Breast epithelium (tissue), 3 donors: ENCODE measurements around the gene ACOT12.

Experiments
- CTCF ChIP-seq, 3 donors: fragments of 450-650 bp; IDR thresholded peaks; one replicate each; pipeline ENCODE4 v1.5.1; 2016 to 2017; ENCODE audit warnings: antibody characterized with exemption in 3 of 3, mild to moderate bottlenecking in 3 of 3, moderate library complexity in 3 of 3
- POLR2A ChIP-seq: fragments of 450-650 bp; IDR thresholded peaks from one replicate; pipeline ENCODE4 v1.6.1; 2016; ENCODE audit warnings: antibody characterized with exemption, mild to moderate bottlenecking, moderate library complexity

GRCh38 chr5:81292130-81292529 is 101.8 kb downstream of the ACOT12 start:
- TF ChIP-seq CTCF (IDR thresholded peaks at IDR 0.05): no peak
- no peak for TF ChIP-seq POLR2A
